SK-N-MC (cell line): ENCODE data around the gene TSPAN16.

Experiments
- EZH2 ChIP-seq: fragments of 200-600 bp; sonication (generic); IDR thresholded peaks from one replicate; pipeline ENCODE4 v1.6.1; 2017; ENCODE audit warnings: antibody characterized with exemption
- POLR2AphosphoS5 ChIP-seq: IDR thresholded peaks from 2 replicates; pipeline ENCODE4 v1.6.1; 2012; ENCODE audit warnings: mild to moderate bottlenecking, low read depth, low read length, borderline replicate concordance

DNA sequence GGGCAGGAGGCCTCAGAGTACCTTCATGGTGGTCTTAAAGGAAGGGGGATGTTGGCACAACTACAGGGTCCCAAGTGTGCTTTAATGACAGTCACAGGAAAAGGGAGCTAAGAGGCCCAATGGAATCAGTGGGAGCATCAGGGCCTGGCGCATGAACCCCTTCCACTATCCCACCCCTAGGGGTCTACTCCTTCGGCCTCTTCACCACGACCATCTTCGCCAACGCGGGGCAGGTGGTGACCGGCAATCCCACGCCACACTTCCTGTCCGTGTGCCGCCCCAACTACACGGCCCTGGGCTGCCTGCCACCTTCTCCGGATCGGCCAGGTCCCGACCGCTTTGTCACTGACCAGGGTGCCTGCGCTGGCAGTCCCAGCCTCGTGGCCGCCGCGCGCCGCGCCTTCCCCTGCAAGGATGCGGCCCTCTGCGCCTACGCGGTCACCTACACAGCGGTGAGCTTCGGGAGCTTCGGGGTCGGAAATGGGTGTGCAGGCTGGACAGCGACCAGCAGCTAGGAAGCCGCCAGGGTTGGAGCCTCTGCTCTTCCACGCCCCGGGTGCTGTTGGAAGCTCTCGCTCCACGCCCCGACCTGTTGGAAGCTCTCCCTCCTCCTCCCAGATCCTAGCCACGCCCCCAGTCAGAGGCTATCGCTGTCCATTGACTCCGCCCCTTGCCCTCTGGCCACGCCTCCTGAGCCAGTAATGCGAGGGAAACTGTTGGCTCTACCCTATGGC is 65.2 kb downstream of the TSPAN16 start:
- no peak for TF ChIP-seq EZH2
- TF ChIP-seq POLR2AphosphoS5: no peak
